K562 (cell line): ENCODE data around the gene JMJD1C. TPM values are rescaled to one million over a fixed set of nuclear protein-coding genes. Genes with fewer than 3 reads are reported as not detected.

Source experiments
- ARID2 ChIP-seq: fragments of 450-650 bp; IDR thresholded peaks from 2 replicates; pipeline ENCODE4 v1.6.1; 2017; ENCODE audit warnings: antibody characterized with exemption, mild to moderate bottlenecking
- ESRRA ChIP-seq: fragments of 450-650 bp; IDR thresholded peaks from 2 replicates; pipeline ENCODE4 v1.6.1; 2014; ENCODE audit warnings: low read depth, mild to moderate bottlenecking, moderate library complexity, borderline replicate concordance
- LCOR ChIP-seq: sonication (generic); formaldehyde crosslinking; IDR thresholded peaks from 2 replicates; pipeline ENCODE4 v1.8.0; 2022; ENCODE audit warnings: mild to moderate bottlenecking, missing genetic modification reagents
- MTA3 ChIP-seq: fragments of 450-650 bp; formaldehyde crosslinking; IDR thresholded peaks from 2 replicates; pipeline ENCODE4 v1.6.1; 2017; ENCODE audit warnings: mild to moderate bottlenecking, borderline replicate concordance
- NR2C1 ChIP-seq, 2 experiments: fragments of 450-650 bp; IDR thresholded peaks; 2 replicates each; pipeline ENCODE4 v1.6.1; 2017; ENCODE audit warnings: mild to moderate bottlenecking in 2 of 2, antibody characterized with exemption in 1 of 2, inconsistent platforms in 1 of 2, missing compliant biosample characterization in 1 of 2, missing genetic modification characterization in 1 of 2
- PRDM10 ChIP-seq: fragments of 450-650 bp; IDR thresholded peaks from 2 replicates; pipeline ENCODE4 v1.6.1; 2018; ENCODE audit not compliant: partially characterized antibody
- SRSF9 ChIP-seq: fragments of 200-400 bp; formaldehyde crosslinking; IDR thresholded peaks from 2 replicates; pipeline ENCODE4 v1.6.1; 2017; ENCODE audit warnings: low read depth, low read length, borderline replicate concordance
- TSHZ1 ChIP-seq: fragments of 250-450 bp; sonication (Bioruptor Pico); IDR thresholded peaks from 2 replicates; pipeline ENCODE4 v1.4.0; 2020; ENCODE audit warnings: mild to moderate bottlenecking, moderate library complexity
- YBX1 ChIP-seq: fragments of 450-650 bp; IDR thresholded peaks from 2 replicates; pipeline ENCODE4 v1.7.1; 2016; ENCODE audit warnings: mild to moderate bottlenecking
- ZNF232 ChIP-seq: sonication (generic); formaldehyde crosslinking; IDR thresholded peaks from 2 replicates; pipeline ENCODE4 v1.8.0; 2022; ENCODE audit warnings: mild to moderate bottlenecking, missing genetic modification reagents
- ZNF311 ChIP-seq: fragments of 250-450 bp; sonication (Bioruptor Pico); IDR thresholded peaks from 2 replicates; pipeline ENCODE4 v1.4.0; 2020; ENCODE audit warnings: mild to moderate bottlenecking, moderate library complexity
- ZNF707 ChIP-seq: fragments of 250-450 bp; sonication (Bioruptor Pico); conservative IDR thresholded peaks from 2 replicates; pipeline ENCODE4 v1.8.0; 2022; ENCODE audit warnings: inconsistent platforms, mild to moderate bottlenecking, moderate library complexity
- ZNF77 ChIP-seq: fragments of 250-450 bp; sonication (Bioruptor Pico); IDR thresholded peaks from 2 replicates; pipeline ENCODE4 v1.5.0; 2020
- polyA plus RNA-seq, 8 experiments: library from polyadenylated mRNA; depleted of rRNA in 4 of 8; stranded (reverse) in 5 of 8; unstranded in 3 of 8; fragments of >200 nt; fragmentation: Nextera tagmentation in 2 of 8; fragmentation: Illumina TruSeq in 1 of 8; extraction: Ambion mirVana in 2 of 8; extraction: Trizol in 1 of 8; gene quantifications; 2 replicates each; pipeline versions ENCODE4 v1.2.1 to v1.2.3, GENCODE V29; 2011 to 2014; ENCODE audit warnings: inconsistent platforms in 1 of 8, missing spikeins in 1 of 8
- total RNA-seq, 7 experiments: library from RNA; depleted of rRNA in 6 of 7; stranded (reverse); fragments of >200 nt in 6 of 7; fragmentation: Illumina TruSeq in 2 of 7; extraction: Trizol in 2 of 7; gene quantifications; 2 replicates each; pipeline versions ENCODE4 v1.2.1 to v1.2.3, GENCODE V29; 2011 to 2021; ENCODE audit warnings: low replicate concordance in 1 of 7
- TF ChIP-seq, protein P1 (sequence below): sonication (generic); formaldehyde crosslinking; IDR thresholded peaks from 2 replicates; pipeline ENCODE4 v1.8.1; 2023; ENCODE audit warnings: mild to moderate bottlenecking, missing genetic modification reagents, moderate library complexity
- TF ChIP-seq, protein P2 (sequence below): fragments of 450-650 bp; IDR thresholded peaks from 2 replicates; pipeline ENCODE4 v1.6.1; 2014; ENCODE audit warnings: low read depth, mild to moderate bottlenecking, moderate library complexity, borderline replicate concordance
- TF ChIP-seq, protein P3 (sequence below): sonication (generic); formaldehyde crosslinking; IDR thresholded peaks from 2 replicates; pipeline ENCODE4 v1.9.0; 2022; ENCODE audit warnings: mild to moderate bottlenecking, missing genetic modification reagents

JMJD1C gene
- total and polyA plus RNA-seq, 9 of the 15 experiments (the other 6 are each of a cell fraction or from before 2014, with no cell fraction given): 25.3 to 68.0 (median 47.2) TPM

DNA sequence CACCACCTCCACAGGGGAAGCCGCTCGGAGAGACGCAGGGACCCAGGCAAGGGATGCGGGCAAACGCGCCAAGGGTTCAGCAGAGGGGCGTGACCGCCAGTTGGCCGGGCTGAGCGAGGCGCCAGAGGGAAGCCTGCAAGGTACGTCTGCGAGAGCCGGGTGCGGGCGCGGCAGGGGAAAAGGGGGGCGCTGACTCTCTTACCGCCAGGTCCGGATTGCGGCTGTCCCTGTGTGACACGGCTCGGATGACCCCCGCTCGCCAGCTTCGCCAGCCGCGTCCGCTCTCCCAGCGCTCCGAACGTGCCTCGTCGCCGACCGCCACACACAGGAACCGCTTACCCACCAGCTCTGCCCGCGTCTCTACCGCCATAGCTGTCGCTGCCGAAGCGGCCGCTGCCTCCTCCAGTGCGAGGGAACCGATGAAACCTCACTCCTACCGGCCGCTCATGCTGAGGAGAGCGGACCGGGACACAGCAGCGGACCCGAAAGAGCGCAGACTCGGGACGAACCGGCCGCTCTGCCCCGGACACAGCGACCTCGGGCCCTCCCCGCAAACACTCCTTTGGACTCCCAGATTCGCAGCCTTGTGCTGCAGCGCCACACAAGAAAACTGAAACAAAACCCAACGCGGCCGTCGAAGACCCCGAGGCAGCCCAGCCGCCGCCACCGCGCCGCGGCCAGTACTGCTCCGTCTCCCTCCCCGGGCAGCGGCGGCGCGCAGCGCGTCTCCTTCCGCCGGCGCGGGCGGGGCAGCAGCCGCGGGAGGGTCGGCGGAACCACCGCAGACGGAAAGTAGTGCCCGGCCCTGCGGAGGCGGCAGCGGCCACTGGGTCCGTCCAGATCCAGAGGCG lies at the start of gene JMJD1C (continued):
- TF ChIP-seq PRDM10: peak; percentile 62
- TF ChIP-seq ZNF232 (CRISPR knock-in tag): peak; percentile 85; the same call in 1 of the 2 replicates
- TF ChIP-seq YBX1: no peak
- TF ChIP-seq TSHZ1 (CRISPR knock-in tag): no peak
- 0 out of 2 replicates have a peak, but pooled peaks have one; percentile 34 for TF ChIP-seq LCOR (CRISPR knock-in tag)
- TF ChIP-seq, protein P1, sequence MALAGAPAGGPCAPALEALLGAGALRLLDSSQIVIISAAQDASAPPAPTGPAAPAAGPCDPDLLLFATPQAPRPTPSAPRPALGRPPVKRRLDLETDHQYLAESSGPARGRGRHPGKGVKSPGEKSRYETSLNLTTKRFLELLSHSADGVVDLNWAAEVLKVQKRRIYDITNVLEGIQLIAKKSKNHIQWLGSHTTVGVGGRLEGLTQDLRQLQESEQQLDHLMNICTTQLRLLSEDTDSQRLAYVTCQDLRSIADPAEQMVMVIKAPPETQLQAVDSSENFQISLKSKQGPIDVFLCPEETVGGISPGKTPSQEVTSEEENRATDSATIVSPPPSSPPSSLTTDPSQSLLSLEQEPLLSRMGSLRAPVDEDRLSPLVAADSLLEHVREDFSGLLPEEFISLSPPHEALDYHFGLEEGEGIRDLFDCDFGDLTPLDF (CRISPR knock-in tag): peak; percentile 77
- no peak for TF ChIP-seq ARID2
- TF ChIP-seq ZNF707 (CRISPR knock-in tag): no peak
- TF ChIP-seq ZNF311 (CRISPR knock-in tag): no peak
- TF ChIP-seq ZNF77 (CRISPR knock-in tag): no peak; the same call in 1 of the 2 replicates
- peak; percentile 75; the same call in 1 of the 2 replicates for TF ChIP-seq ESRRA
- TF ChIP-seq, protein P2, sequence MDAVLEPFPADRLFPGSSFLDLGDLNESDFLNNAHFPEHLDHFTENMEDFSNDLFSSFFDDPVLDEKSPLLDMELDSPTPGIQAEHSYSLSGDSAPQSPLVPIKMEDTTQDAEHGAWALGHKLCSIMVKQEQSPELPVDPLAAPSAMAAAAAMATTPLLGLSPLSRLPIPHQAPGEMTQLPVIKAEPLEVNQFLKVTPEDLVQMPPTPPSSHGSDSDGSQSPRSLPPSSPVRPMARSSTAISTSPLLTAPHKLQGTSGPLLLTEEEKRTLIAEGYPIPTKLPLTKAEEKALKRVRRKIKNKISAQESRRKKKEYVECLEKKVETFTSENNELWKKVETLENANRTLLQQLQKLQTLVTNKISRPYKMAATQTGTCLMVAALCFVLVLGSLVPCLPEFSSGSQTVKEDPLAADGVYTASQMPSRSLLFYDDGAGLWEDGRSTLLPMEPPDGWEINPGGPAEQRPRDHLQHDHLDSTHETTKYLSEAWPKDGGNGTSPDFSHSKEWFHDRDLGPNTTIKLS: peak; percentile 61
- TF ChIP-seq, protein P3, sequence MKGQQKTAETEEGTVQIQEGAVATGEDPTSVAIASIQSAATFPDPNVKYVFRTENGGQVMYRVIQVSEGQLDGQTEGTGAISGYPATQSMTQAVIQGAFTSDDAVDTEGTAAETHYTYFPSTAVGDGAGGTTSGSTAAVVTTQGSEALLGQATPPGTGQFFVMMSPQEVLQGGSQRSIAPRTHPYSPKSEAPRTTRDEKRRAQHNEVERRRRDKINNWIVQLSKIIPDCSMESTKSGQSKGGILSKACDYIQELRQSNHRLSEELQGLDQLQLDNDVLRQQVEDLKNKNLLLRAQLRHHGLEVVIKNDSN (CRISPR knock-in tag): no peak
- TF ChIP-seq SRSF9: no peak
- TF ChIP-seq MTA3: peak; percentile 81; the same call in 1 of the 2 replicates
- no peak for TF ChIP-seq NR2C1 (IDR thresholded peaks at IDR 0.05)
- no peak for TF ChIP-seq NR2C1 (tag; IDR thresholded peaks at IDR 0.05)
